Stimulated activated CD4-positive, alpha-beta T cell treated with anti-CD3 and anti-CD28 coated beads, TNF-alpha, amount 100 ng/mL, for 1 hour (primary cell): ENCODE data around the gene GRIA1.

ENCODE experiments used
- DNase-seq, 3 donors: peaks; one replicate each; pipeline ENCODE4 v3.0.0-alpha.2; 2020; ENCODE audit warnings: low read depth in 3 of 3, low spot score in 1 of 3

GRIA1 gene

GRCh38 chr5:153496835-153497234, 6.4 kb downstream of the GRIA1 start:
- no peak for DNase-seq

DNA sequence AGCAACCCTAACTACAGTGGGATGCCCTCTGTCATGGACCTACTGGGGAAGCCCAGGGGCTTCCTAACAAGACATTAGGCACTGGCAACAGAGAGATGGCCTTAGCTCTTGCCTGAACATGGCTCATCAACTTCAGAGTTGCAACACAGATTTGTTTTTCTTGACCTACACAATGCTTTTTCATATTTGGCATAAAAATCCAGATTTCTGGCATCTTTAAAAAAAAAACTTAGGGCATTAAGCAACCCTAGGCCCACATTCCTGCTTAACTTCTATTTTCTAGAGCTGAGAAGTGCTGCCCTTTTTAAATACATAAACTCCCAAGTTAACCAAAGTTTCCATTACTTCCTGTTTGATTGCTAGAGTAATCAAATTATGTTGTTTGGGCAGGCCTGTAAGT, 8.0 kb downstream of the GRIA1 start:
- no peak for DNase-seq

DNA sequence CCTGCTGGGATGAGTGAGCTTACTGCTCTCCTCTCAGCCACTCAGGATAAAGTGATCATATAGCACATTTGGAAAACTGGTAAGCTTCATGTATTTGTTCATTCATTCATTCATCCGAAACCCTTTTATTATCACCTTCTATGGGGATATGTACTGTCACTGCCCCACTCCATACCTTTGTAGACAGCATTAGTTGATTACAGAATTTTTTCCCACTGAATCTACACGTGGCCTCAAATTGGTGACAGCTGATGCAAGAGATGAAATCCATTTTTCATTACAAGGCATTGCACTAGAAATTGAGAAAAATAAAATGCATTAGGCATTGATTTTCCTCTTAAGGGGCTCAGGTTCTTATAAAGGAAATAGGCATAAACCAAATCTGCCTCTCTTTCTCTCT, 9.7 kb downstream of the GRIA1 start:
- no peak for DNase-seq

- DNase-seq, result no peak
Observed at GRCh38 chr5:153504726-153505125, 14.3 kb downstream of the GRIA1 start.

DNA sequence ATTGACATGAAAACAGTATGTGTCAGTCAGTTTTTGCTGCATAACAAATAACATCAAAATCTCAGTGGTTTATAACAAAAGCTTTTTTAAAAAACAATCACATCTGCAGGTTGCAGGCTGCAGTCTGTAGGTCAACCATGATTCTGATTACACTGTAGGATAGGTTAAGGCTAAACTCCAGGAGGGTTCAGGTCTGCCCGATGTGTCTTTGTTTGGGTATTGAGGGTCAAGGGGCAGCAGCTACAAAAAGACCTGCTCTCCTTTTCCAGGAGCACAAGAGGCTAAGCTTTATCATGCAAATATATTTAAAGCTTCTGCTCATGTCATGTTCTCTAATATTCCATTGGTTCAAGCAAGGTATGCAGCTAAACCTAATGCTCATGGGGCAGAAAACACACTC, 18.2 kb downstream of the GRIA1 start:
- DNase-seq, result no peak

DNA sequence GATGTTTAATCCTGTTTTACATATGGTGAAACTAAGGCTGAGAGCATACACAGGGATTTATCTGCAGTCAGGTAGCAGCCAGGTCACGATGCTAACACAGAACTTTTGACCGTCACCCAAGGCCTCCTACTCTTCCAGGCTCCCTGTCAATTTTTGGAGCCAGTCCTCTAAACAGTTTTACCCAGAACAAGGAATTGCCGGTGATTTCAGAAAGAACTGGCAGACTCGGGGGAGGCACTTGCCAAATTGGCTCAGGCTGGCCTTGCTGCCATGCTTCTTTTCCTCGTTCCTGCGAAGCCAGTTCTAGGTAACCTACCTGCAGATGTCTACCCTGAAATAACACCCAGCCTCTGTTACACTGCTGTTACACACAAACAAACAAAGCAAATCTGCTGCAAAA, 21.2 kb downstream of the GRIA1 start:
- no peak for DNase-seq

- no peak for DNase-seq
Observed at GRCh38 chr5:153513156-153513555, 22.7 kb downstream of the GRIA1 start.

- no peak for DNase-seq
Observed at GRCh38 chr5:153515301-153515700, 24.8 kb downstream of the GRIA1 start.

GRCh38 chr5:153516504-153517240, 26.2 kb downstream of the GRIA1 start:
- DNase-seq, result no peak

DNA sequence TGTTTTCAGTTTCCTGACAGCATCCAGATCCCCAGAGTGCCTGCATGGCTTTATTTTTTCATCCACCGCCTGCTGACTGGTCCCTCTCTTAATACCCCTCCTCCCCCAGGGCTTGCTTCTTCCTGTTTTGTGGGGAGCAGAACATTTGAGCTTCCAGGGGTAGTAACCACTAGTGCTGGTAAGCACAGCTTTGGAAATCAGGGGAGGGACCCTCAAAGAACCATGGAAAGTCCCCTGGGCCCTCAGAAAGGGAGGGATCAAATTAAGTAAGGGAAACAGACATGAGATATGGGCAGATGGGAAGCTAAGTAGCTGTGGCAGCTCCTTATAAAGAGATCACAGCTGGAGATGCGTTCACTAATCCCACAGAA, 26.8 kb downstream of the GRIA1 start:
- no peak for DNase-seq

- DNase-seq, result no peak
Observed at GRCh38 chr5:153520137-153520536, 29.7 kb downstream of the GRIA1 start.

DNA sequence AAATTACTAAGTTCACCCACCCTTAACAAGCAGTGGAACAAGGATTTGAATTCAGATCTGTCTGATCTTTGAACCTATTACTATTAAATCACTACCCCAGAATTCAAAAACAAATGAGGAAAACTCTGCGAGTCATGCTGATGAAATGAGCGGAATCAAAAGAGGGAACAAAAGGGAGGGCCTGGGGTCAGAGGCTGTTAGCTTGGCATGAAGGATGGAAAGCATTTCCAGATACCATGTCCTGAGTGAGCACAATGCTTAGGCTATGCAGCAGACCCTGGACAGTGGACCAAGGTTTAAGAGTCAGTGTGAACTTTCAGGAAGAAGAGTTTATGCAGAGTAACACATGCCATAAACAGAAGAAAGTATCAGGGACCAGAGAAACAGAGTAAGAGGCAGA, 30.5 kb downstream of the GRIA1 start:
- DNase-seq, result no peak

DNA sequence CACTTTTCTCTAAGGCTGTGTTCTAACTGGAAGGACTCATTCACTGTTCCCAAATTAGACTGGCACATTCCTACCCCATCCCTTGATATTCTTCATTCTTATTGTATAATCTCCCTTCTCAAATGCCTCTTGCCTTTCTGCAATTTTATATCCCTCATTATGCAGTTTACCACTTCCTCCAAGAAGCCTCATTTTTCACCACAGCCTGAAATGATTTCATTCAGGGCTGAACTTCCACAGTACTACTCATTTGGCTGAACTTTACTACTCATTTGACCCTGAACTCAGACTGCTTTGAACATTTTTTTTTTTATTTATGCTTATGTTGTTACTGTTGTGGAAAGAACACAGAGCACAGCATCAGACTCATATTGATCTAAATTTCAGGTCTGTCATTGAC, 32.7 kb downstream of the GRIA1 start:
- no peak for DNase-seq

GRCh38 chr5:153523831-153524230, 33.4 kb downstream of the GRIA1 start:
- no peak for DNase-seq

DNA sequence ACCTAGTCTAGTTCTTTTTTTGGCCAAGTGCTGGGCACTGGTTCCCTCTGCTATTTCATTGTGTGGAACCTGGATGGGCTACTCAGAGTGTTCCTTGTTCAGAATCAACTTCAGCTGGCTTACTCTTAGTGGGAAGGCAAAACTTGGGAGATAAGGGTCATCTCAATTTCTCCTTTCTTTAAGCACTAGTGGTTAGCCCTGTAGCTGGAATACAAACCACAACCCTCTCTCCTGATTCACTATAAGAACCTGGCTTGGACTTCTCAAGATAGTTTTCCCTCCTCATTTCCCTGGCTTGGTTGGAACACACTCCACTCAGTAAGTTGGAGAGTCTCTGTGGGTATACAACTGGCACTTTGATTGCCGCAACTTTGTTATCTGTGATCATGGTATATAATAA, 35.1 kb downstream of the GRIA1 start:
- DNase-seq, result no peak

DNA sequence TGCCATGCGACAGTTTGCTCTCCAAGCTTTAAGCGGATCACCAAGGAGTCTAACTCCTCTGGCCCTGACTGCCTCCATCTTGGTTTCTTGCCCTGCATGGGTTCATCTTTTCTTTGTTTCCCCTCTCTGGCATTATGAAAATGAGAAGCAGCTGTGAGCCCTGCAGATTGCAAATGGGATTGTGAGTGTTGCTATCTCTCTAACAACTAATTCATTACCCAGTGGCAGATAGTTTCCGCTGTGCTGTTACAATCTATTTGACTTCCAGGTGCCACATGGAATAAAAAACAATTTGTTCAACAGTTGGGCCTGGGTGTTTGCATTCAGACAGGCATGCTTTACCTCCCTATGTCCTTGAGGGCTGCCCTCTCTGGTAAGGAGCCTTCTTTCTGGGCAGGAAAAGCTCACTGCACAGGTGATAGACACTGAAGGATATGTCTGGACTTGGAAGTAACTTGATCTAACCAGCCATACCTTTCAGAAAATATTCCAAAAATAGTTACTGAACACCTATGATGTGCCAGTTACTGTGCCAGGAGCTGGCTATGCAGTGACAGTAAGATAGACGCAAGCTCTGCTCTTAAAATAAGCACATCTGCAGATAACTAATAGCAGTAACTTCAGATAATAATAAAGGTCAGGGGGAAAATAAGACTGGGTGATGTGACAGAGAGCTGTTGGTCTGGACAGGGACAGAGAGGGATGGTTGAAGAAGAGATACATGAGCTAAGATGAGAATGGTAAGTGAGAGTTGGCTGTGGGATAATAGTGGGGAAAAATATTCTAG, 40.1 kb downstream of the GRIA1 start:
- no peak for DNase-seq

GRCh38 chr5:153533546-153533945, 43.1 kb downstream of the GRIA1 start:
- DNase-seq, result no peak

DNA sequence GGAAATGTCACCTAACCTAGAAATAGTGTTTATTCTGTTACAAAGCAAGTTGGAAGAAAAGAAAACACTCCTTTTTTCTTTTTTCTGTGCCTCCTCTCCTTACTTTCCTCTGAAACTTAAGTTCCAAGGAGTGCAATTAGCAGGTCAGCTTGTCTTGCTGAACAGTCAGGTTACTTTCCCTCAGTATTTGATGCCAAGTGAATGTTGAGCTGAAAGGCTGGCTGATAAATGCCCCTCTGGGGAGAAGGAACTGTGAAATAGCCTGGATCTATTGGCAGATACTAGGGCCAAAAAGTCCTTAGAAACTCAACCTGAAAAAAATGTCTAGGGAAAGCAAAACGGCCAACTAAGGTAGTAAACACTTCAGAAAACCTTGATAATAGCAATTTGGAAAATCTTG, 43.6 kb downstream of the GRIA1 start:
- DNase-seq, result no peak

- DNase-seq, result no peak
Observed at GRCh38 chr5:153537207-153537606, 46.7 kb downstream of the GRIA1 start.

- DNase-seq, result no peak
Observed at GRCh38 chr5:153539983-153540382, 49.5 kb downstream of the GRIA1 start.

DNA sequence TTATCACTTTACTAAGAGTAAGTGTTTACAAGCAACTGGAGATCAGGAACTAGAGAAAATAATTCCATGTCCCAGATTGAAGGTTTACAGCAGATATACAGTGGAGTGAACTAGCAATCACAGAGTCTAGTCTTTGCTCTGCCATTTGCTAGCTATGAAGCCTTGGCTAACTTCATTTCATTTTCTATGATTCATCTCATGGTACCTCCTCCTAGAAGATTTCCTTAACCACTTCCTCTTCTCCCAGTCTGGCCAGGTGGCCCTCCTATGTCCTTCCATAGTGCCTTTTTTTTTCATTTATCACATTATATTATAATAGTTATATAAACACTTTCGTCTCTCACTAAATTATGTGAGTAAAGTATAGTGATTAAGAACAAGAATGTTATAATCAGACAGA, 52.1 kb downstream of the GRIA1 start:
- DNase-seq, result no peak

DNA sequence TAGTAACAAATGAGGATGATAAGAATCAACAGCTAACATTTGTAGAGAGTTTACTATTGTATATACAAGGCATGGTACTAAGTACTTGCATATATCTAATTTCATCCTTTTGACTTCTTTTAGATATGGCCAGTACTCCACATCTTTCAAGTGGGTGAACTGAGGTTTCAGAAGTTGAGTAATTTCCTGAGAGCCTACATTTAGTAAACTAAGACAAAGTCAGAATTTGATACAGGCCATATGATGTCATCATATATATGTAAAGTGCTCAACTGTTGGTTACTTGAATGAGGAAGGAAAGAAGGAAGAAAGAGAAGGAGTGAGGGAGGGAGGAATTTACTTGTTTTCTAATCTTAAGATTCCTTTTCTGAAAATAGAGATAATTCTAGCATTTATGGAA, 52.8 kb downstream of the GRIA1 start:
- DNase-seq, result no peak

DNA sequence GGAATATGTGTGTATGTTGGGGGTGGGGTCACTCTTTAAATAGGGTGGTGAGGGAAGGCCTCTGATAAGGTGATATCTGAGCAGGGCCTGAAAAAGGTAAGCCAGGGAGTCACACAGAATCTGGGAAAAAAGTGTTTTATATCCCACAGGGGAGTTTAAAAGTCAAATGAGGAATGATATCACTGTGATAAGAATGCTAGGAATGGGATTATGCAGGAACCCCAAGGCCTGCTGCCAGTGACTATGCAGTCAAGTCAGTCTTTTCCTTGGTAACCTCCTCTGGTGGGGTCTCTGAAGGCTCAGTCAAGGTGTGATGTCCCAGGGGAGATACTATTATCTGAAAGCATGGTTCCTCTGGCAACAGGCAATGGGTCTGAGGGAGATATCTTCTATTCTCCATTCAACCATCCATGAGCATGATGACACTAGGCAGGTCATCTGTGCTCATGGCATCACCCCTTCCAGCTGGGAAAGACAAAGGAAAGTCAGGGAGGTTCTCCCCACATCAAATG, 53.5 kb downstream of the GRIA1 start:
- DNase-seq, result no peak
